GM21529 (cell line): ENCODE data around the gene ALDH16A1.

Source experiments
- ATAC-seq: cut with Tn5 transposase; IDR thresholded peaks from one replicate; pipeline ENCODE4 v1.9.1; 2021; ENCODE audit not compliant: unreplicated experiment

Gene ALDH16A1

DNA sequence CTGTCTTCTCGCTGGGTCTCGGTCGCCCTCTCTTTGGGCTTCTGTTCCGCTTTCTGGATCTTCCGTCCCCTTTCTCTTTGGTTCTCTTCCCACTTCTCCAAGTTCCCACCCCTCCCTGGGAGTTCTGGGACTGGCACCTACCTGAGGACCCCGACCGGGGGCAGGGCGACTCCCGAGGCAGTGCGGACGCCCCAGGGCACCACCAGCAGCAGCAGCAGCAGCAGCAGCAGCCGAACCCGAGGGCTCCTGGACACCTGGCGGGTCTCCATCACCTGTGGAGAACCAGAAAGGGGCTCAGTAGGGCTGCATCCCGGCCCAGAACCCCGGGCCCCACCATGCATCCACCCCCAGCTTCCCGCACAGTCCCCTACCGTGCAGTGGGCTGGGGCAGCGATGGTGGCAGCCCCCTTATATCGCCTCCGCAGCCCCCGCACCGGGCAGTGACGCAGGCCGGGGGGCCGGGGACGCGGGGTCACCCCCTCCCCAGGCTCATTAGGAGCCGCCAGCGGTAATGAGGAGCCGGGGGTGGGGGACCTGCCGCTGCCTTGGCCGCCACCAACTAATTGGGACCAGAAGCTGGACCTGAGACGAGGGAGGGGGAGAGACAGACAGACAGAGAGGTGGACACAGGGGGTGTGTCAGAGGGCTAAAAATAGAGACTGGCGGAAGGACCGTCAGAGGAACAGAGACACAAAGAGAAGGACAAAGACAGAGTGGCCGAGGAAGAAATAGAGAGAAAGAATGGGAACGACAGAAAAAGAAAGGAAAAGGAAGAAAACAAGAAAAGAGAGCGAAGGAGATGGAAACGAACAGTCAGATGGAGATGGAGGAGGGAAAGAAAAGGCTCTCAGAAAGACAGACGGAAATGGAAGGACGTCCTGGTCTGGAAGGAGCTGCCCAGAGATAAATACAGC lies 29.7 kb upstream of the ALDH16A1 start, which contains the start of gene PTH2:
TSS of gene PTH2 (minus strand) at position 371 of the 914 bp plus-strand sequence. CDS start at position 269, 102 bp downstream.
- ATAC-seq = no peak

DNA sequence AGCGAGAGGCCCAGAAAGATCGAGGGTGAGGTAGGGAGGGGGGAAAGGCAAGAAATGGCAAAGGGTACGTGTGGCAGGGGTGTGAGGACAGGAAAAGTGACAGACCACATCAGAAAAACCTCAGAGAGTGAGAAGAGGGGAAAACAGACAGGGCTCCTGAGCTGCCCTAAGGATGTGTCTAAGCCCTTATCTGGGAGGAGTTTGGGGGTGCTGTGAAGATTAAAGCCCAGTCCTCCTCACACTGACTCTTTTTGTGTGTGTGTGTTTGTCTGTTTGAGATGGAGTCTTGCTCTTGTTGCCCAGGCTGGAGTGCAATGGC lies 29.1 kb upstream of the ALDH16A1 start:
- no peak for ATAC-seq

DNA sequence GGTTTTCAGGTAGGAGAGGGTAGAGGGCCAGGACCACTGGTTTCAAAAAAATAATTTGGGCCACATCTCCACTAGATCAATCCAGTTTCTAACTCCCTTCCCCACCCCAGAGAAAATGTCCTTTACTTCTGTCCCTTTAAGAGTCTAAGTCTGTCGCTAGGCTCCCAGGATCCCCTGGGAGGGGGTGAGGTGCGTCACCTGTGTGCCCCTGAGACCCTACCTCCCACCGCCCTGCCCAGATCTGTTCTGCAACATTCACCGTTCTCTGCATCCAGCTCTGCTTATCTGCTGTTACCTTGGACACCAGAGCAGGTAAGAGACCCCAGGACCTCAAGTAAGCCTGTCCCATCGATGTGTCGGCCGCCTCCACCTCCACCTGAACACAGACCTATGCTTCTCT lies 27.8 kb upstream of the ALDH16A1 start, which contains the start of gene GFY:
TSS of gene GFY (plus strand) at position 211 of the 400 bp plus-strand sequence. CDS start 1,043 bp downstream, outside the sequence.
- ATAC-seq = no peak

DNA sequence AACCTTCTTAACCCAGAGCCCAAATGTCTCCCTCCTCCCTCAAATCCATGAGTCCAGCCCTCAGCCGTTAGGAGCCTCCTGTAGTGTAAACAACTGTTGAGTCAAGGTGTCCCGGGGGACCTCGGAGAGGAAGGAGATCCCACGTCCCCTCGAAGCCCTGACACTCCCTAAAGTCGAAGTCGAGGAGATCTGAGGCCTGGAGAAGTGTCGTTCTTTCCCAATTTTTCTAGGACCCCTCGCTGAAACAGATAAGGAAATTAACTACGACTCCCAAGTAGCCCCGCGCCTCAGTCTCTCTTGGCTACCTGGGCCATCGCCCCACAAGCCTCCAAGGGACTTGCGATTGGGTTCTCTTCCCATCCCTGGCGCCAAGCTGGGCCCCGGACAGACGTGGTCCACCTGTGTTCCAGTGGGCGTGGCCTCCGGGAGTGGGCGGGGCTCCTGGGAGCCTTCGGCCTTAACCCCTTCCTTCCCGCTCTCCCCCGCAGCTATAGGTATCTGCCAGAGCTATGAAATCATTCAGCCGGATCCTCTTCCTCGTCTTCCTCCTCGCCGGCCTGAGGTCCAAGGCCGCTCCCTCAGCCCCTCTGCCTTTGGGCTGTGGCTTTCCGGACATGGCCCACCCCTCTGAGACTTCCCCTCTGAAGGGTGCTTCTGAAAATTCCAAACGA lies 27.0 kb upstream of the ALDH16A1 start:
- no peak for ATAC-seq

DNA sequence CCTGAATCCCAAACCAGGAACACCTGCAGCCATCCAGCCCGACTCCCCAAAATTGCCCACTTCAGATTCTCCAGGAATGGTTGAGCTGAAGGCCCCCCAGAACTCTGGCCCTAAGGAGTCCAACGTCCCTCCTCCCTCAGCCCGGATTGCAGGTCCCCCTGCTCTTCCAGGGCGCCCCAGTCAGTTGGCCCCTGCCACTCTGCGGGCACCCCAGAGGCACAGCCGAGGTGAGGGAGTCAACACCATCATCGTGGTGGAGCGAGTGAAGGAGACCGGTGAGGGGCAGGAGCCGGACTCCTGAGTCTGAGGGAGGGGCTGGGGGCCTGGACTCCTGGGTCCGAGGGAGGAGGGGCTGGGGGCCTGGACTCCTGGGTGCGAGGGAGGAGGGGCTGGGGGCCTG lies 25.7 kb upstream of the ALDH16A1 start:
- ATAC-seq = no peak

DNA sequence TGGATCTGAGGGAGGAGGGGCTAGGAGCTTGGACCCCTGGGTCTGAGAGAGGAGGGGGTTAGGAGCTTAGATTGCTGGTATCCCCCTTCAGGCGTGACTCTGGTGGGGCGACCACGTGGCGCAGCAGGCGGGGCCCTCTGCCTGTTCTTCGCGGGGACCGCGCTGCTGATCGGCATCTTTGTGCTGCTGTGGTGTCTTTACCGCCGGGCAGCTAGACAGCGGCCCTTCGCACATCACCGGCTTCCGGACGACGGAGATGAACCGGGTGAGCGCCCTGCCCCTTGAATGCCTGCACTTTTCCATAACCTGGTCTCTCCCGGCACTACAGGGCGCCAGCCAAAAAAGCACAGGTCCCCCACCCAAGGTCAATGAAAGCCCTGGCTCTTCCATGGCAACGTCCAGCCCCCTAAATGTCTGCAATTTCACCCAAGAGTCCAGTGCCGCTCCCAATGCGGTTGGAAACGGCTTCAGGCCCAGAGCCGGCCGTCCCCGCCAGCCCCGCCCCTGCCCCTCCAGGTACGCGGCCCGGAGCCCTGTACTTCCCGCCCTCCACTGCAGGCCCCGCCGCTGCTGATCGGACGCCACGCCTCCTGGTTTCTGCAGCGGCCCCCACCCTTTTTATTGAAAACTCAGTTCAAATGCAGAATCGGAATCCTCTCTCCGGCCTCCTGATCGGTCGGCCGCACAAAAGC lies 25.0 kb upstream of the ALDH16A1 start:
- no peak for ATAC-seq

DNA sequence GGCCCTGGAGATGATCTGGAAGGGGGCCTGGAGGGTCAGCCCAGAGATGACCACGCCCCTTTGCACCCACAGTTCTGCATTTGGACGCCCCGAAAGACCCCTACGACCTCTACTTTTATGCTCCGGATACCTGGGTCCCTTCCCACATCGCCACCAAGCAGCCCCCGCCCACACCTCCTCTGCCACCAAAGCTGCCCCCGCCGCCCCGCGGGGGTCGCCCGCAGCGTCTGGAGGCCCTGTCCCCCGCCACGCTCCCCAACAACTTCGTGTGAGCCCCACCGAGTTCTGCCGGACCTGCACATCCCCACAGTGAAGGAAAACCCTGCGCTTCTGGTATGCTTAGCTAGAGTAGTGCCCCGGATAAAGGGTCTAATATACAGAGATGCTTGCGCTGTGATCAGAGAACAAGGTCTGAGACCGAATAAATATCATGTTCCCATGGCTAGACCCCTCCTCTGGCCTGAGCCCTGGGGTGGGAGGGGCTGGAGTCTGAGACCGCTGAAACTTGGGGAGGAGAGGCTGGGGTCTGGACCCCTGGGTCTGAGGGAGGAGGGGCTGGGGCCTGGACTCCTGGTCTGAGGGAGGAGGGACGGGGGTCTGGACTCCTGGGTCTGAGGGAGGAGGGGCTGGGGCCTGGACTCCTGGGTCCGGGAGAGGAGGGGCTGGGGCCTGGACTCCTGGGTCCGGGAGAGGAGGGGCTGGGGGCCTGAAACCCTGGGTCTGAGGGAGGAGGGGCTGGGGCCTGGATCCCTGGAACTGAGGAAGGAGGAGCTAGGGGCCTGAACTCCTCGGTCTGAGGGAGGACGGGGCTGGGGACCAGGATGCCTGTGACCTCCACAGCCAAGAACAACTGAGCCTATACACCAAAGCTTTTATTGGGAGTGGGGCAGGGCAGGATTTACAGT lies 24.2 kb upstream of the ALDH16A1 start:
- ATAC-seq = no peak

DNA sequence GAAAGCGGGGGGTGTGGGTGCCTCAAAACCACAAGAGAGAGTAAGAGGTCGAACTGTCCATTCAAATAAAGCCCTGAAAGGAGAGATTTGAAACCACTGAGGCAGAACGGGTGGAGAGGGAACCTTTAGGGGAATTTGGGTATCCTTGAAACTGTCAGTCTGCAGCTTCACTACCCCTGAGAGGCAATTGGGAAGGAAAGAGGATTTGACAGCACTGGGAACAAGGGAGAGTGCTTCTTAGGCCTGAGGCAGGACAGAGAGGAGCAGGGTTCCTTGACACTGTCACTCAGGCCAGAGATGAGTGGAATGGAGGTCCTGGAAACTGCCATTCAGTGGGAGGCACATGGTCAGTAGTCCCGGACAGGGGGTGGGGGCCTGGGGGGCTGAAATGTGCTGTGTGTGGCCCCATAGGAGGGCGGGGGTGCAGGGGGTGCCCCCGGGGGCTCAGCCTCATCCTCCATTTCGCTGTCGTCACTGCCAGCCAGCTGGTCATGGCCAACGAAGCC lies 22.8 kb upstream of the ALDH16A1 start:
- no peak for ATAC-seq

DNA sequence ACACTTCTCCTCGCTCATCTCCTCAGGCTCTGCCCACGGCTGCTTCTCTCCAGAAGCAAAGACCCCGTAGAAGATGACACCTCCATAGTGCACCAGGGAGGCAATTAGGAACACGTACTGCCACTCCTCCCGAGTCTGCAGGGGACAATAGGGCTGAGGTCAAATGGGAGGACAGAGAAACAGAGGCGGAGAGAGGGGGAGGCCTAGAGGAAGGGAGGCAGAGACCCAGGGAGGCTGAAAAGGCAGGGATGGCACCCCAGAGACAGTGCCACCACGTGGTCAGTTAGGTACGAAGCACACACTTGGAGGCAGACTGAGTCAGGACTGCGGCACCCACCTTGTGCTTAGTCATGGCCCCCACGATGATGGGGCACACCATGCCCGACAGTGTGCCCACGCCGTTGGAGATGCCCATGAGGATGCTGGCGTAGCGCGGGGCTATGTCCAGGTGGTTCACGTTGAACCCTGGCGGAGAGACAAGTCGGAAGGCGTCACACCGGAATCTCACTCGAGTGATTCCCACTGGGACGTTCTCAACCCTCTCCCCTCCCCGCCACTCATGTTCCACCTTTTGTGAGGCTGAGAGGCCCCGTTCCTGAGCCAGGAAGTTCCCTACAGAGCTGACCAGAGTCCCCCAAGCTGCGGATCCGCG lies 22.2 kb upstream of the ALDH16A1 start:
- no peak for ATAC-seq

DNA sequence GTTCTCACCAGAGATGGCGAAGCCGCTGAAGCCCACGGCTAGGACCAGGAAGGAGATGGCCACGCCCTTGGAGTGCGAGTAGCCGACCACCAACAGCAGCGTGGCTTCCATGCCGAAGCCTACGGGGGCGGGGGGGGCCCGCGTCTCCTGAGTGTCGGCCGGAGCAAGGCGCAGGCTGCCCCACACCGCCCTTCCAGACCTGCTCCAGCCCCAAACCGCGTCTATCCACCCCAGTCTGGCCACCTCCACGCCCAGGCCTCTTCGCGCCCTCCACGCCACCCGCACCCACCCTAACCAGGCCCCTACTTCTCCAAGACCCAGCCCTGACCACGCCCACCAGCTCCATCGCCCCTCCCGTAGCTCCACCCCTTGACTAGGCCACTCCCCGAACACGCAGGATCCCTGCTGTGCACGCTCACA lies 21.7 kb upstream of the ALDH16A1 start:
- ATAC-seq = no peak

DNA sequence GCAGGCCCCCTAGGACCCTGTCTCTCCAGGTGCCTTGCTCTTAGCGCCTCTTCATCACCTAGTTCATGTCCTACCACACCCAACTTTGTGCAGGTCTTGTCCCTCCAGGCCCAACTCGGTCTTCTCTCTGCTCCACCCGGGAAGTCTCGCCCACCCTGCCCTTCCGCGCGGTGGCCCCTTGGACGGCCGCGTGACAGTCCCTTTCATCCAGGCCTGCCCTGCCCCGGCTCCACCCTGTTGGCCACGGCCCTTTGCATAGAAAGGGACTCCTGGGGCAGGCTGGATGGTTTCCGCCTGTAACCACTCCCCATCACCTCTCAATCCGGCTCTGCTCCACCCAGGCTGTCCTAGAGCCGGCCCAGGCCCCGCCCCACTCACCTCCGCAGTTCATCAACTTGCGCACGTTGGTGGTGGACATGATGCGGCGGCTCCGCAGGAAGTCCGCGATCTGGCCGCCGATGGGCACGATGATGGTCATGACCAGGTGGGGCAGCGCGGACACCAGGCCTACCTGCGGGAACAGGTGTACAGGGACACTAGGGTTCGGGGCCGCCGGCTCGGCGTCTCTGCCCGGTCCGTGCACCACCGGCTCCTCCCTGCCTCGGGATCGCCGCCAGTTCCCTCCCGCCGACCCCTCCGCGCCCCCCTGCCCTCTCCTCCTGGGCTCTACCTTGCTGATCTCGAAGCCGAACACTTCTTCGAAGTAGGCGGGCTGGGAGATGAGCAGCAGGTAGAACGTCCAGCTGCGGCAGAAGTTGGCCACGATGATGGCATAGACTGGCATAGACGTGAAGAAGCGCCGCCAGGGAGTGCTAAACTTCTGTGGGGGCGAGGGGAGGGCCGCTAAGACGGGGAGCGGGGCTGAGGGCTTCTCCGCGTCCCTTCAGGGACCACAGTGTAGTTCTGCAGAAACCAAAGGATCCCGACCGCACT lies 20.6 kb upstream of the ALDH16A1 start:
- ATAC-seq = no peak

DNA sequence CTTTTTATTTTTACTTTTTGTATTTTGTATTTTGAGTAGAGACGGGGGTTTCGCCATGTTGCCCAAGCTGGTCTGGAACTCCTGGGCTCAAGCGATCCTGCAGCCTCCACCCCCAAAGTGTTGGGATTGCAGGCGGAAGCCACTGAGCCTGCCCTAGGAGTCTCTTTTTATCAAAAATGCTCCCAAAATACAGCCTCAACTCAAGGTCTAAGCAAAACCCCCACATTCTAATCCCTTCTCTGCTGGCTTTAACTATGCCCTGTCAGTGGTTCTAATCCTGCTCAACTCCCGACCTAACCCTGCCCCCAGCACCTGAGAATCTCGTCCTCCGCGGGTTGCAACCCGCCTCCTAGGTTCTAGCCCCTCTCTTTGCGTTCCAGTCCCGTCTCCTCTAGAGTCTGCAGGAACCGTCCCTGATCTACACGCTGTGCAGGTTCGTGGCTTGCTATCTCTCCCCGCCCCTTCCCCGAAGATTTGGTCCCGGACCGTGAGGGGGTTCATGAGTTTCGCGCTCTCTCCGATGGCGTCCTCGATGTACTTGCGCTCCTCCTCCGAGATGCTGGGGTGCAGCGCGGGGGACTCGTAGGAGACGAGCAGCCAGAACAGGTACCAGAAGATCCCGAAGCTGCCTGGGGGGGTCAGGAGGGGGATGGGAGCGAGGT lies 19.7 kb upstream of the ALDH16A1 start:
- no peak for ATAC-seq

DNA sequence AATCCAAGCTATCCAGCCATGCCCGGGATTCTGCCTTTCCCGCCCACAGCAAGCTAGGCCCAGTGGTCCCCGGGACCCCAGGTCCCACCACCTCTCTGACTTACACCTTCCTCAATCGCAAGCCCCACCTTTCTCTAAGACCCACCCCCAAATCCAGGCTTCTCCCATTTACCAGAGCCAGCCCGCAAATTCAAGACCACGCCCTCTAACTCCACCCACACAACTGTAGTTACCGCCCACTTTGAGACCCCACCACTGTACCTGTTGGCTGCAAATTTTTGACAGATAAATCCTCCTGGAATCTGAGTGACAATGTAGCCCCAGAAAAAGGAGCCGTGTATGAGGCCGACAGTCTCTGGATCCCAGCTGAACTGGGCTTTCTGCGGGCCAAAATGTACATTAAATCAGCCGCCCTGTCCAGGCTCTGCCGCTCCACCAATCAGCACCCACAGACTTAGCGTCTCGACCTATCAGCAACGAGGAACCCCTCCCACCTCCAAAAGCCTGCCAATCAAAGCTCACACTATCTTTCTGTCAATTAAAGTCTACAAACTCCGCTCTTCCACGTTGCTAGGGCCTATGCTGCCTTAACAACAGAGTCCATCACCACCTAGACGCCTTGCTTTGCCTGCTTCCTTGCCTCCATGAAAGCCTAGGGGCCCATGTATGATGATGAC lies 18.0 kb upstream of the ALDH16A1 start:
- no peak for ATAC-seq

DNA sequence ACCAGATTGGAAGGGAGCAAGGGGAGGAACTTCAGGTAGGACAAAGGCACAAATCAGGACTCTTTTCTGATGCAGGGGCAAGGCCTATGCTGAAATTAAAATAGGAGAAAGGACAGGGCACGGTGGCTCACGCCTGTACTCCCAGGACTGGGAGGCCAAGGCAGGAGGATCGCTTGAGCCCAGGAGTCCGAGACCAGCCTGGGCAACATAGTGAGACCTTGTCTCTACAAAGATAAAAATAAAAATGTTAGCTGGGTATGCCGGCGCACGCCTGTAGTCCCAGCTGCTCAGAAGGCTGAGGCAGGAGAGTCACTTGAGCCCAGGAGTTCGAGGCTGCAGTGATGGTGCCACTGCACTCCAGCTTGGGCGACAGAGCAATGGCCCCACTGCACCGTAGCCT lies 17.4 kb upstream of the ALDH16A1 start:
- no peak for ATAC-seq

DNA sequence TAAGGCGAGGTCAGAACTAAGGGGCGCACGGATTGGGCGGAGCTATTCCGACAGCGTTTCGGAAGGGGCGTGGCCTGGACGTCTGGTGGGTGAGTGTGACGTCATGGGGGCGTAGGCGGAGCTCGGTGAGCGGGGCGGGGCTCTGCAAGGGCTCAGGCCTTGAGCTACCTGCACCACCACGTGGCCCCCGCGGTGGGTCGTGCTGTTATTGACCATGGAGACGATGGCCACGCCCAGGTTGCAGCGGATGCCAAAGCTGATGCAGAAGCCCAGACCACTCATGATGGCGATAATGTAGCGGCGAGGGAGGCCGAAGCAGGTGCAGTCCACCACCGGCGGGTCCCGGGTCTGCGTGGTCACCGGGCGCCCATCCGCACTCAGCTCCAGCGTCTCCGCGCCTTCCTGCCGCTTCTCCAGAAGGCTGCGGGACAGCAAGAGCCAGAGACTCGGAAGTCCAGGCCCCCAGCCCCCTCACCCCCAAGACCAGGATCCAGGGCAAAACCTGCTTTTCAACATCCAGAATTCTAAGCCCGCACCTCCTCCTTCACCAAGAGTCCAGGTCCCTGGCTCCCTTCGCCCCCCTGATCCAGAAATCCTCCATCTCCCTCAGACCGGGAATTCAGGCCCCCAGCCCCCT lies 16.5 kb upstream of the ALDH16A1 start:
- ATAC-seq = no peak

DNA sequence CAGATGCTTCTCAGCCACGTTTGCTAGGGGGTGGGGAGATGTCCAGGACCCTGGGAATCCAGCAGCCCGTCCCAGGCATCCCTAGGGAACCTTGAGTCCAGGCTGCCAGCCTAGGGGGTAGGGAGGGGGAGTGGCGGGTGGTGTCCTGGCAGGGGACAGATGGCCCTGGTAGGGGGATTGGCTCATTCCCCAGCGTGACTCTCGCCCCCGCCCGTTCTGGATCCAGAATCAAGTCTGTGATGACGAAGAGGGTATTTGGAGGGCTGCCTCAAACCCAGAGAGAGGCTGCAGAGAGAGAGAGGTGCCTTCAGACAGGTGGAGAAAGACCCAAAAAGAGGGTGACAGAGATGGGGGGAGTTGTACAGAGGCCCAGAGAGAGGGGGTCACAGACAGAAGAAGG lies 15.8 kb upstream of the ALDH16A1 start:
- ATAC-seq = no peak

DNA sequence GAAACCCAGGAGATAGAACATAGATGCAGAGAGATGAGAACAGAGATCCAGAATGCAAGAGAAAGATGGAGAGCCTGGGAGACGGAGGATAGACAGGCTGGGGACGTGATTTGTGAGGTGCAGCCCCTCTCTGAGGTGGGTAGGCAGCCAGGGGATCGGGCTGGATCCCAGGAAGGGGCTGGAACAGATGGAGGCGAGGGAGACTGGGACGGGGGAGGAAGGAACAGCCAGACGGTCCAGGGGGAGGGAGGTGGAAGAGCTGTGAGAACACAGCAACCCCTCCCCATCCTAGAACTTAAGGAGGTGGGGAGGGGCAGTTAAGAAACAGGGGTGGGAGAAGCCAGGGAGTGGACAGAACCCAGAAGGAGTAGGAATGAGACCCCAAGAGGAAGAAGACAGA lies 14.8 kb upstream of the ALDH16A1 start:
- ATAC-seq = no peak
